ENCODE measurements around the gene GPC6.

- TF ChIP-seq CTCF (IDR thresholded peaks at IDR 0.05; ENCODE audit: low read length): no peak
- no peak for TF ChIP-seq EZH2phosphoT487 (IDR thresholded peaks at IDR 0.05; ENCODE audit: low read length)
Observed at GRCh38 chr13:94020833-94021232, 794.2 kb downstream of the GPC6 start.
